Umbilical cord (tissue), 2 donors: ENCODE measurements around the gene TYRP1. TPM values are rescaled to one million over a fixed set of nuclear protein-coding genes. Genes with fewer than 3 reads are reported as not detected.

Experiments used
- DNase-seq: peaks from one replicate; pipeline ENCODE4 v3.0.0-alpha.2; 2015; ENCODE audit warnings: low spot score
- total RNA-seq: library from RNA; depleted of rRNA; stranded (reverse); fragments of >200 nt; gene quantifications from one replicate; pipeline ENCODE4 v1.2.3, GENCODE V29; 2014; ENCODE audit warnings: low replicate concordance; ENCODE audit not compliant: insufficient read depth

Gene TYRP1
- total RNA-seq, 1 donor from 2014 or later: 8.4 TPM

- DNase-seq: no peak
Measured at GRCh38 chr9:12696931-12697622, 3.9 kb downstream of the TYRP1 start.

DNA sequence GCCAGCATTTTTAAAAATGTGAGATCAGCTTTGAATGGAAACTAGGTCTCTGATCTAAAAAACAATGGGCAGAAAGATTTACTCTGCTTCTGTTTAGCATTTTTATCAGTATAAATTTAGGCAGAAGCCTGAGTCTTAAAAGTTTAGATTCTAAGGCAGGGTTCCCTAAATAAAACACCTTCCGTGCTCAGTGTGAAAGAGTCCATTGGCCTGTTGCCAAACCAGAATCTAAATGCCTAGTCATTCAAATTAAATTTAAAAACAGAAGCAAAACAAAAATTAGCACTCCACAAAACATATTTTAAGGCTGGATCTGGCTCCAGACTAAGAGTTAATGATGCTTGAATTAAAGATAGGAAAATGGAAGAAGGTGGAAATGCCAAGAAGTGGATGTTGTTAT is 4.5 kb downstream of the TYRP1 start:
- no peak for DNase-seq

GRCh38 chr9:12698266-12698665 is 5.1 kb downstream of the TYRP1 start:
- DNase-seq: peak; percentile 96

DNA sequence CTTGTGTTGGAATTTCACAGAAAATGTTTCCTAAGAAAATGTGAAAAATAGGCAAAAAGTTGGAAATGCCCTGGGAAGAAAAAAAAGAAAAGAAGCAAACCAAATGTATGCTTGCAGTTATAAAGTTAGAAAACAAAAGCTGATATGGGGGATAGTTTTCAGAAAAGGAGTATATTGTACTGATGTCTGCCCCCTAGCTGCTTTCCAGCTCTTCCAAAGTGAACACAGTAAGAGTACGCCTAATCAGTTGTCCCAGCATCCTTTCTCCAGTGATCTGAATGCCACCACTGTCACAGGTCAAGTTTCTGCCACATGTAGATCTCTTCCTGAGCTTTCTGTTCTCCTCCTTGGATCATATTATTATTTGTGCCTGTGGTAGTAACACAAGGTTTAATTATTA is 5.8 kb downstream of the TYRP1 start:
- no peak for DNase-seq

- DNase-seq: no peak
Measured at GRCh38 chr9:12699529-12699928, 6.3 kb downstream of the TYRP1 start.

GRCh38 chr9:12701126-12701525 is 7.9 kb downstream of the TYRP1 start:
- no peak for DNase-seq

DNA sequence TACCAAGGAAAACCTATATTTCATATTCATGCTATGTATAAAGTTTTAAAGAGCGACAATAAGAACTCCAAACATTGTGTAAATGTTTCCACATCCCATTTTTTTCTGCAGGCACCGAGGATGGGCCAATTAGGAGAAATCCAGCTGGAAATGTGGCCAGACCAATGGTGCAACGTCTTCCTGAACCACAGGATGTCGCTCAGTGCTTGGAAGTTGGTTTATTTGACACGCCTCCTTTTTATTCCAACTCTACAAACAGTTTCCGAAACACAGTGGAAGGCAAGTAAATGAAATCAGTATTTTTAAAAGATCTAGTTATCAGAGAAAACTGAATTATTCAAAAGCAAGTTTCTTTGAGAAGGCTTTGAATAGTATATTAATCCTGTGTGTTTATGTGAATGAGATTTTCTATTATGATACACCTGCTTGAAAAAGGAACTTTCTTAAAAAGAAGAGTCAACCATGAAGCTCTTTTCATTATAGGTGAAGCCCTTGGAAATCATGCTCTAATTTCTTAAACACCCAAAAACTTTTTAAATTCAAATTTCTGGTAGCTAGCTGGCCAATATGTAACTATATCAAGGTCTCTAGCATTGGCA is 9.1 kb downstream of the TYRP1 start:
- peak; percentile 74 for DNase-seq

- no peak for DNase-seq
Measured at GRCh38 chr9:12703996-12704395, 10.8 kb downstream of the TYRP1 start.

DNA sequence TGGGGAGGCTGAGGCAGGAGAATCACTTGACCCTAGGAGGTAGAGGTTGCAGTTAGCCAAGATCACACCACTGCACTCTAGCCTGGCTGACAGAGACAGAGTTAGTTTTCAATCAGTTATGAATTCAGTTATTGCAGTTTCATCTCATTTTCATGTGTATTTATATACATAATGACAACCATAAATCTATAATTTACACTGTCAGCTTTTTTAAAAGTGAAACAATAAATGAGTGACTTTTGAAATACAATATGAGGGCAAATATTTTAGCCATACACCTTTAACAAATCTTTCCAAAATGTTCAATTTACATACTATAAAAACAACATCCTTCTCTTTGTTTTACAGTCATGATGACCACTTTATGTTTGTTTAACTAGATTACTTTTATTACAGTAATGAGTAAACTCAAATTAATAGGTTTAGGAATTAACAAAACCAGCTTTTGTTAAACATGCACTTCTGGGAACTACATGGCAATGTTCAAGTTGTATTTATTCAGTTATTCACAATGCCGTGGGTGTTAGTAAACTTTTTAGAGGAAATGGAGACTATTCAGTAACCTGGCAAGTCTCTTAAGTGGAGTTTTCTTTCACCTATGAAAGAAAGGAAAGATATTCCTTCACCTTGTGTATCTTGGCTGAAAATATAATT is 12.7 kb downstream of the TYRP1 start:
- DNase-seq: no peak

GRCh38 chr9:12708562-12709298 is 15.5 kb downstream of the TYRP1 start:
- no peak for DNase-seq

DNA sequence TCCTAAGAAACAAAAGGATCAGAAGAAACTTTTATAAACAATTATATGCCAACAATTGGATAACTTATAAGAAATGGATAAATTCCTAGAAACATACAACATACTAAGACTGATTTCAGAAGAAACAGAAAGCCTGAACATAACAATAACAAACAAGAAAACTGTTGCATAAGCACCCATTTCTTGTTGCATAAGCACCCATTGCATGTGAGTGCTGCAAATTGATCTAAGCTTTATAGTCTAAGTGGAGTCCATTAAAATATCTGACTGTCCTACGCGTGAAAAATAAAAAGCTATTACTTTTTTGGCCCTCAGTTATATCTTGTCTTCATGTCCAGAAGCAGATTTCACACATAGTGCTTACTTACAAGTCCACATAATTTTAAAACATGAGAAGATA is 19.3 kb downstream of the TYRP1 start:
- DNase-seq: no peak

DNA sequence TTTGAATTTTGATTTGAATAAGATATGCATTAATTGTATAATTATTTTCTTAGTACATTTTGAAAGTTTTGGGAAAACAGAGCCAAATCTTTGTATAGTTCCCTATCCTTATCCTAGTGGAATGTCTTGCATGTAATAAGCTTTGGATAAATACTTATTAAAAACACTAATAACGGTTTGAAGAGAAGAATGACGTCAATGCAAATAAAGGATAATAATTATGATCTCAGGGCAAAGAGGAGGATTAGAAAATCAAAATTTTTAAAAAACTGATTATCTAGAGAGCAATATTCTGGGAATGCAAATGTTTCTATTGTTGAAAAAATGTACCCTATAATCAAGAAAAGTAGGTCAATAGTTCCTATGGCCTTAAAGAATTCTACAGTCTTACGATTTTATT is 22.1 kb downstream of the TYRP1 start:
- DNase-seq: no peak

GRCh38 chr9:12716823-12717600 is 23.8 kb downstream of the TYRP1 start:
- DNase-seq: no peak

- no peak for DNase-seq
Measured at GRCh38 chr9:12717907-12718306, 24.7 kb downstream of the TYRP1 start.

DNA sequence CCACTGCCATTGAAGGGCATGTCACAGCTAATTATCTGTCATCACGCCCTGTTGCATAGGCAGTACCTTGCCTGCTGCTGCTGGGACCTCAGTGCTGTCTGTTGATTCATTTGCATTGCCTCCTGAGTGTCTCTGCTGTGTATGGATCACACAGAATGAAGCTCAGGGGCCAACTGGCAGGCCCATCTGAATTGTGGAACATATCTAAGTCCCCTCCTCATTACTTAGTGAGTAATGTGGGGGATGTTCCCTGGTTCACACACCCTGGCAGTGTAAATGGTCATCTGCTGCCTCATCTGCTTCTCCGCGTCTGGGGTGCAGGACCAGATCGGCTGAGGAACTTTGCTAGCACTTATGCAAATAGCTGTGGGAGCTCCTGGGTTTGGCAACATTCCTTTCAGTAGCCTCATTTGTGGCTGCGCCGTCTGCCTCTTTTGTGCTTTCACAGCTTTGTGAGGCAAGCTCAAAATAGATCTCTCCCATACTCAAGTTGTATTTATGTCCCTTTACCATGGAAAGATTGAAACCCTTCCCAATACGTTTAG is 25.4 kb downstream of the TYRP1 start:
- DNase-seq: no peak

- peak; percentile 59 for DNase-seq
Measured at GRCh38 chr9:12719431-12719830, 26.2 kb downstream of the TYRP1 start.

- no peak for DNase-seq
Measured at GRCh38 chr9:12720551-12720950, 27.4 kb downstream of the TYRP1 start.

DNA sequence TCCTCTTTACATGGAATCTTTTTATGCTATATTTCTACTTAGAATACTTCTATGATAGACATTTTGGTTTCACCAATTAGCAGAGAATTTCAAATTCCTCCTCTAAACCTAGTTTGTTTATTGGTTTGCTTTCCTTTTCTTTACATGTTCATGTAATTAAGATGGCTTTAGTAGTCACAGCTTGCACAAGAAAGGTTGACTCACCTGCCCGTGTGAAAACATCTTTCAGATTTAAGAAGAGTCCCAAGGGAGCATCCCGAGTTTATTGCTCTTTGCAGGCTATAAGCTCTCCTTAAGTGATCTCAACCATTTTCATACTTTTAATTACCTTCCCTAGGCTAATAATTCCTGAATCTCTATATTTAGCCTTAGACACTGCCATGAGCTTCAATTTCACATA is 28.9 kb downstream of the TYRP1 start:
- DNase-seq: no peak

GRCh38 chr9:12723409-12724028 is 30.3 kb downstream of the TYRP1 start:
- peak; percentile 41 for DNase-seq

- no peak for DNase-seq
Measured at GRCh38 chr9:12726795-12727194, 33.6 kb downstream of the TYRP1 start.

- no peak for DNase-seq
Measured at GRCh38 chr9:12730198-12730597, 37.0 kb downstream of the TYRP1 start.
